H9 (cell line): ENCODE results near the gene CDCA3. TPM values are rescaled to one million over a fixed set of nuclear protein-coding genes. Genes with fewer than 3 reads are reported as not detected.

Source experiments
- DNase-seq: peaks from one replicate; pipeline ENCODE4 v3.0.0-alpha.2; 2017
- H2AFZ ChIP-seq: one replicate; pipeline ENCODE4 v1.6.1; 2013; ENCODE audit warnings: mild to moderate bottlenecking, low read length, control low read depth, moderate library complexity
- H2AK5ac ChIP-seq: 2 replicates; pipeline ENCODE4 v1.6.1; 2013; ENCODE audit warnings: low read length, control low read depth, mixed read lengths; ENCODE audit not compliant: insufficient read length
- H2BK120ac ChIP-seq: one replicate; pipeline ENCODE4 v1.6.1; 2013; ENCODE audit warnings: low read depth, mild to moderate bottlenecking, low read length, control low read depth, inconsistent platforms; ENCODE audit not compliant: poor library complexity, severe bottlenecking
- H2BK12ac ChIP-seq: 2 replicates; pipeline ENCODE4 v1.6.1; 2013; ENCODE audit warnings: low read length, control low read depth, mixed read lengths, low read depth; ENCODE audit not compliant: insufficient read length
- H2BK15ac ChIP-seq: 2 replicates; pipeline ENCODE4 v1.6.1; 2013; ENCODE audit warnings: low read depth, low read length, control low read depth
- H2BK20ac ChIP-seq: one replicate; pipeline ENCODE4 v1.6.1; 2013; ENCODE audit warnings: low read depth, mild to moderate bottlenecking, low read length, control low read depth, inconsistent platforms; ENCODE audit not compliant: poor library complexity, severe bottlenecking
- H2BK5ac ChIP-seq: 2 replicates; pipeline ENCODE4 v1.6.1; 2013; ENCODE audit warnings: low read length, control low read depth, mixed read lengths; ENCODE audit not compliant: insufficient read length
- H3K14ac ChIP-seq: 2 replicates; pipeline ENCODE4 v1.6.1; 2013; ENCODE audit warnings: low read length, control low read depth; ENCODE audit not compliant: insufficient read depth
- H3K18ac ChIP-seq: 2 replicates; pipeline ENCODE4 v1.6.1; 2013; ENCODE audit warnings: low read depth, mild to moderate bottlenecking, mixed read lengths, low read length, control low read depth; ENCODE audit not compliant: insufficient read length
- H3K23ac ChIP-seq: 2 replicates; pipeline ENCODE4 v1.6.1; 2013; ENCODE audit warnings: low read length, control low read depth, mixed read lengths, low read depth; ENCODE audit not compliant: insufficient read length
- H3K23me2 ChIP-seq: 2 replicates; pipeline ENCODE4 v1.6.1; 2013; ENCODE audit warnings: low read depth, mild to moderate bottlenecking, mixed read lengths, low read length, control low read depth; ENCODE audit not compliant: insufficient read length, poor library complexity, severe bottlenecking
- H3K27ac ChIP-seq: 2 replicates; pipeline ENCODE4 v1.5.1; 2013; ENCODE audit warnings: low read length, control low read depth, mixed read lengths, low read depth; ENCODE audit not compliant: insufficient read length
- H3K27me3 ChIP-seq: 2 replicates; pipeline ENCODE4 v1.6.1; 2013; ENCODE audit warnings: low read length, control low read depth, inconsistent platforms; ENCODE audit not compliant: insufficient read depth
- H3K4ac ChIP-seq: 2 replicates; pipeline ENCODE4 v1.6.1; 2013; ENCODE audit warnings: low read depth, mild to moderate bottlenecking, control low read depth, inconsistent platforms, low read length, moderate library complexity
- H3K4me1 ChIP-seq: 2 replicates; pipeline ENCODE4 v1.6.1; 2013; ENCODE audit warnings: low read length, control low read depth, inconsistent platforms; ENCODE audit not compliant: insufficient read depth
- H3K4me2 ChIP-seq: 2 replicates; pipeline ENCODE4 v1.6.1; 2013; ENCODE audit warnings: low read length, control low read depth, mixed read lengths; ENCODE audit not compliant: insufficient read length, insufficient read depth
- H3K56ac ChIP-seq: 2 replicates; pipeline ENCODE4 v1.6.1; 2013; ENCODE audit warnings: low read depth, mild to moderate bottlenecking, mixed read lengths, low read length, control low read depth; ENCODE audit not compliant: insufficient read length
- H3K79me1 ChIP-seq: 2 replicates; pipeline ENCODE4 v1.6.1; 2013; ENCODE audit warnings: low read depth, mild to moderate bottlenecking, moderate library complexity, low read length, control low read depth, inconsistent platforms; ENCODE audit not compliant: insufficient read depth, poor library complexity, severe bottlenecking
- H3K79me2 ChIP-seq: 2 replicates; pipeline ENCODE4 v1.6.1; 2013; ENCODE audit warnings: low read length, control low read depth, inconsistent platforms; ENCODE audit not compliant: insufficient read depth
- H3K9ac ChIP-seq: 2 replicates; pipeline ENCODE4 v1.6.1; 2013; ENCODE audit warnings: low read length, control low read depth, mixed read lengths; ENCODE audit not compliant: insufficient read length; ENCODE audit errors: extremely low read depth
- H3K9me3 ChIP-seq: one replicate; pipeline ENCODE4 v1.6.1; 2013; ENCODE audit warnings: low read depth, low read length, inconsistent platforms; ENCODE audit not compliant: control insufficient read depth
- H3T11ph ChIP-seq: one replicate; pipeline ENCODE4 v1.6.1; 2013; ENCODE audit warnings: mild to moderate bottlenecking, low read length, control low read depth, inconsistent platforms
- H4K20me1 ChIP-seq: one replicate; pipeline ENCODE4 v1.6.1; 2013; ENCODE audit not compliant: control insufficient read depth, insufficient read length, insufficient read depth
- H4K5ac ChIP-seq: 2 replicates; pipeline ENCODE4 v1.6.1; 2013; ENCODE audit warnings: low read depth, mild to moderate bottlenecking, mixed read lengths, low read length, control low read depth; ENCODE audit not compliant: insufficient read length
- H4K8ac ChIP-seq: replicated peaks from 2 replicates; pipeline ENCODE4 v1.6.1; 2013; ENCODE audit warnings: low read length, control low read depth, mixed read lengths, low read depth; ENCODE audit not compliant: insufficient read length
- H4K91ac ChIP-seq: 2 replicates; pipeline ENCODE4 v1.6.1; 2013; ENCODE audit warnings: low read depth, mild to moderate bottlenecking, moderate library complexity, mixed read lengths, low read length, control low read depth; ENCODE audit not compliant: insufficient read length
- H3K27ac Mint-ChIP-seq, 3 experiments: 2 replicates in 2 of 3; 3 replicates in 1 of 3; pipeline ENCODE4 v1.8.0; 2020 to 2021; ENCODE audit warnings: mixed read lengths in 3 of 3, mild to moderate bottlenecking in 1 of 3, moderate library complexity in 1 of 3
- H3K27me3 Mint-ChIP-seq: 2 replicates; pipeline ENCODE4 v1.8.0; 2021; ENCODE audit warnings: low read depth, mild to moderate bottlenecking, moderate library complexity, mixed read lengths
- H3K36me3 Mint-ChIP-seq, 3 experiments: 2 replicates in 2 of 3; 3 replicates in 1 of 3; pipeline ENCODE4 v1.8.0; 2020 to 2021; ENCODE audit warnings: low read depth in 3 of 3, mixed read lengths in 3 of 3; ENCODE audit not compliant: insufficient read depth in 1 of 3
- H3K4me1 Mint-ChIP-seq, 2 experiments: 2 replicates each; pipeline ENCODE4 v1.8.0; 2020; ENCODE audit warnings: mixed read lengths in 2 of 2
- H3K4me3 Mint-ChIP-seq, 2 experiments: 2 replicates in 1 of 2; 3 replicates in 1 of 2; pipeline ENCODE4 v1.8.0; 2020 to 2021; ENCODE audit warnings: mild to moderate bottlenecking in 2 of 2, mixed read lengths in 2 of 2, moderate library complexity in 1 of 2
- H3K9me3 Mint-ChIP-seq, 2 experiments: 2 replicates in 1 of 2; 3 replicates in 1 of 2; pipeline ENCODE4 v1.8.0; 2020; ENCODE audit warnings: mild to moderate bottlenecking in 2 of 2, mixed read lengths in 2 of 2, moderate library complexity in 1 of 2
- WGBS: extraction: QIAGEN DNeasy Blood & Tissue Kit; methylation state at CpG from one replicate; pipeline ENCODE4 v1.1.7; 2013; ENCODE audit warnings: missing lambda C conversion rate, low lambda C conversion rate, mixed read lengths; ENCODE audit not compliant: insufficient read length; ENCODE audit errors: extremely low coverage; 5-methylcytosine and 5-hydroxymethylcytosine counted together
- total RNA-seq: library from RNA; stranded (reverse); gene quantifications from 2 replicates; pipeline ENCODE4 v1.2.1, GENCODE V29; 2021
- TF ChIP-seq, protein P1 (sequence below): fragments of 200-600 bp; sonication (generic); conservative IDR thresholded peaks from 3 replicates; pipeline ENCODE4 v1.8.0; 2021; ENCODE audit warnings: antibody characterized with exemption, mild to moderate bottlenecking

CDCA3 gene
- total RNA-seq, 1 experiment from 2014 or later = 45.1 TPM

DNA sequence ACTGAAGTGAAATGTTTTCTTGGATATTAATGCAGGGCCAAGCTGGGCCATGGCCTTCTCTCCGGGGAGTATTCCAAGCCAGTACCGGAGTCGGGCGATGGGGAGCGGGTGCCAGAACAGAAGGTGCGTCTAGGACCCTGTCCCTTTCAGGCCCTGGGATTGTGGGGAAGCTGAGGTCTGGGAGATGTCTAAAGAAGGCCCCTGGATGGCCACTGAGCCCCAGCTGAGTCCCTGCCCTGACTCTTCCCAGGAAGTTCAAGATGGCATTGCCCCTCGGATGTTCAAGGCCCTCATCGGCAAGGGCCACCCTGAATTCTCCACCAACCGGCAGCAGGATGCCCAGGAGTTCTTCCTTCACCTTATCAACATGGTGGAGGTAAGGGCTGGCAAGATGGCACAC lies 9.0 kb upstream of the CDCA3 start:
- no peak overlapping the region for H3K27ac Mint-ChIP-seq
- H3K4ac ChIP-seq = no peak overlapping the region
- H2BK120ac ChIP-seq = no peak overlapping the region
- H3K18ac ChIP-seq = no peak overlapping the region
- H3K23ac ChIP-seq = no peak overlapping the region
- H4K8ac ChIP-seq = no peak overlapping the region
- no peak overlapping the region for H4K5ac ChIP-seq
- TF ChIP-seq, protein P1, sequence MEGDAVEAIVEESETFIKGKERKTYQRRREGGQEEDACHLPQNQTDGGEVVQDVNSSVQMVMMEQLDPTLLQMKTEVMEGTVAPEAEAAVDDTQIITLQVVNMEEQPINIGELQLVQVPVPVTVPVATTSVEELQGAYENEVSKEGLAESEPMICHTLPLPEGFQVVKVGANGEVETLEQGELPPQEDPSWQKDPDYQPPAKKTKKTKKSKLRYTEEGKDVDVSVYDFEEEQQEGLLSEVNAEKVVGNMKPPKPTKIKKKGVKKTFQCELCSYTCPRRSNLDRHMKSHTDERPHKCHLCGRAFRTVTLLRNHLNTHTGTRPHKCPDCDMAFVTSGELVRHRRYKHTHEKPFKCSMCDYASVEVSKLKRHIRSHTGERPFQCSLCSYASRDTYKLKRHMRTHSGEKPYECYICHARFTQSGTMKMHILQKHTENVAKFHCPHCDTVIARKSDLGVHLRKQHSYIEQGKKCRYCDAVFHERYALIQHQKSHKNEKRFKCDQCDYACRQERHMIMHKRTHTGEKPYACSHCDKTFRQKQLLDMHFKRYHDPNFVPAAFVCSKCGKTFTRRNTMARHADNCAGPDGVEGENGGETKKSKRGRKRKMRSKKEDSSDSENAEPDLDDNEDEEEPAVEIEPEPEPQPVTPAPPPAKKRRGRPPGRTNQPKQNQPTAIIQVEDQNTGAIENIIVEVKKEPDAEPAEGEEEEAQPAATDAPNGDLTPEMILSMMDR = no peak
- H3K9me3 Mint-ChIP-seq = no peaks in the 10 kb centered on the region
- H2AFZ ChIP-seq = no peak overlapping the region
- H3K27me3 Mint-ChIP-seq = no peaks in the 10 kb centered on the region
- H3K23me2 ChIP-seq = no peaks in the 10 kb centered on the region
- H3K14ac ChIP-seq = no peak overlapping the region
- no peak overlapping the region for H2BK12ac ChIP-seq
- no peaks in the 10 kb centered on the region for H3K4me1 ChIP-seq
- no peaks in the 10 kb centered on the region for H3K27me3 ChIP-seq
- no peak overlapping the region for H3K4me3 Mint-ChIP-seq
- no peak overlapping the region for H2BK5ac ChIP-seq
- H3K79me1 ChIP-seq = no peaks in the 10 kb centered on the region
- no peaks in the 10 kb centered on the region for H3K79me2 ChIP-seq
- no peaks in the 10 kb centered on the region for H3K9me3 ChIP-seq
- peaks cover 53 to 94% (median 90%) of the 10 kb centered on the region in 3 experiments; a peak in 6 of 7 replicates for H3K36me3 Mint-ChIP-seq
- no peak overlapping the region for H4K91ac ChIP-seq
- H3K4me2 ChIP-seq = no peak overlapping the region
- no peak for DNase-seq
- H3K27ac ChIP-seq = no peak overlapping the region
- H2BK15ac ChIP-seq = no peak overlapping the region
- H3K56ac ChIP-seq = no peak overlapping the region
- H2BK20ac ChIP-seq = no peak overlapping the region
- H4K20me1 ChIP-seq = no peaks in the 10 kb centered on the region
- no peak overlapping the region for H3K9ac ChIP-seq
- no peak overlapping the region for H2AK5ac ChIP-seq
- no peaks in the 10 kb centered on the region for H3K4me1 Mint-ChIP-seq
- no CpG with 5 or more reads among the region's 9 CpGs for WGBS
- H3T11ph ChIP-seq = no peak overlapping the region
